Activated T-cell treated with anti-CD3 and anti-CD28 coated beads for 4 hours (primary cell): ENCODE results near the gene CLASP1.
"Not testable (repeated sequence)": the region's sequence is repeated elsewhere in the genome, so short reads cannot be mapped to it uniquely, and the experiment has no call there.

Source experiments
- DNase-seq: peaks from one replicate; pipeline ENCODE4 v3.0.0-alpha.2; 2020

The CLASP1 gene

GRCh38 chr2:121365061-121365460 is 284.2 kb downstream of the CLASP1 start:
- DNase-seq: no peak

DNA sequence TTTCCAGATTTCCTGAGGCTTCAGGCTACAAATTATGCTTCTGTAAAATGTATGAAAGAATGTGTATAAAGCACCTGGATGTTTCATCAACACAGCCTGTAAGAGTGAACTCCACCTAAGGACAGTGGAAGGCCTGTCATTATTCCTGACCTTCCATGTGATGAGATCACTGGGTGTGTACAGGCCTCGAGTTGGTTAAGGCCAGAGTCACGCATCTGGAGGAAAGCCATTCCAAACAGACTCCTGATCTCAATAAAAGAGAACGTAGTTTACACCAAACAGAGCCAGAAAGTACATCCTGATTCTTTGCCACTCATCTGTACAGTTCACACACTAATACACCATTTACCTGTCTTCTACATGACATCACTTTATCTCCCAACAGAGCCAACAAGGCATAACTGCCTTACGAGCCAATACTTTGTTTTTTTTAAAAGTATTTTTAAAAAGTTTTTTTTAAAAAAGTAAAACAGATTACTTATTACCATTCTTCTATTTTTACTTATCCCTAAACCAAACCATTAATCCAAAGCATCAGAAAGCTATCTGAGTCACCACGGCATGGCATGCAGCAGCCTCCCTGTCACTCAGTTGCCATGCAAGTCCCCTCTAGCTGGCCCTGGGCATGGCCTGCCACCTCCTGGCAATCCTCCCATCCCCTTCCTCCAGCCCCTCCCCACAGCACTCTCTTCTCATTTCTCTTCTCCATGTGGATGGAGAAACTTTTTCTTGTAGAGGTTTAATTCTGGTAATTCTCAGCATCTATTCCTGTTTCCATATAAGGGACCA is 285.4 kb downstream of the CLASP1 start:
- DNase-seq: no peak

GRCh38 chr2:121362774-121363173 is 286.5 kb downstream of the CLASP1 start:
- DNase-seq: no peak

DNA sequence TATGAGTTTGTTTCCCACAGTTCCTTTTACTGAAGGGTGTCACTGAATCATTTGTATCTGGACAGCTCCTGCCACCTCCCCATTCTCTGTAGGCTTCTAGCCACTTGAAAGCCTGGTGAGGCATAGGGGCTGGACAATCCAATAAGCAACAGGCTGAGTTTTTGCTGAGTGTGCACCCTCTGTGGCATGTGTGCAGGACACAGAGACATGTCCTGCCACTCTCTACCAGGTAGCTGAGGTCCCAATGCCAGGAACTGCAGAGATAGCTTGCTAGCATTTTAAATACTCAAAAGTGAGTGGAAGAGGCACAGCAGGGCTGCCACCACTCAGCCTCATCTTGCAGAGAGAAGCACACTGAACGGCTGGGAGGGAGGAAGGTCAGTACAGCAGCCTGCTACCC is 287.0 kb downstream of the CLASP1 start:
- DNase-seq: no peak

GRCh38 chr2:121360566-121361300 is 288.5 kb downstream of the CLASP1 start:
- DNase-seq: no peak

GRCh38 chr2:121359716-121360565 is 289.3 kb downstream of the CLASP1 start:
- no peak for DNase-seq

DNA sequence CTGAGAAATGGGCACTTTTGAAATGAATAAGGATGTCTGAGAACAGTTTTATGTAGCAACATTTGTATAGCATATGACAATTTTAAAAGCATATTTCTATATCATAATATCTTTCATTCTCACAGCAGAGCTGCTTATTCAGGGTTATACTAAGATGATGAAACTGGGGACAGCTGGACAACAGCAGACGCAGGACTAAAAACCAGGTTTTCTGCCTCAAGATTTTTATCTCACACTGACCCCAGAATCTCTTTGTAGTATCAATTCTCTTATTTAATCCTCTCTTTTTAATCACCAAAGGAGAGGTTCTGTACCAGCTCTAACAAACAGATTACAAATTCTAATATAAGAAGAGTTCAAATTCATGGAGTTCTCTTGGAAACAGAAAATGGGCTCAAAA is 290.1 kb downstream of the CLASP1 start:
- DNase-seq: no peak

GRCh38 chr2:121358291-121358690 is 291.0 kb downstream of the CLASP1 start:
- no peak for DNase-seq

GRCh38 chr2:121356058-121356640 is 293.1 kb downstream of the CLASP1 start:
- no peak for DNase-seq

- DNase-seq: no peak
Observed at GRCh38 chr2:121355488-121355887, 293.8 kb downstream of the CLASP1 start.

DNA sequence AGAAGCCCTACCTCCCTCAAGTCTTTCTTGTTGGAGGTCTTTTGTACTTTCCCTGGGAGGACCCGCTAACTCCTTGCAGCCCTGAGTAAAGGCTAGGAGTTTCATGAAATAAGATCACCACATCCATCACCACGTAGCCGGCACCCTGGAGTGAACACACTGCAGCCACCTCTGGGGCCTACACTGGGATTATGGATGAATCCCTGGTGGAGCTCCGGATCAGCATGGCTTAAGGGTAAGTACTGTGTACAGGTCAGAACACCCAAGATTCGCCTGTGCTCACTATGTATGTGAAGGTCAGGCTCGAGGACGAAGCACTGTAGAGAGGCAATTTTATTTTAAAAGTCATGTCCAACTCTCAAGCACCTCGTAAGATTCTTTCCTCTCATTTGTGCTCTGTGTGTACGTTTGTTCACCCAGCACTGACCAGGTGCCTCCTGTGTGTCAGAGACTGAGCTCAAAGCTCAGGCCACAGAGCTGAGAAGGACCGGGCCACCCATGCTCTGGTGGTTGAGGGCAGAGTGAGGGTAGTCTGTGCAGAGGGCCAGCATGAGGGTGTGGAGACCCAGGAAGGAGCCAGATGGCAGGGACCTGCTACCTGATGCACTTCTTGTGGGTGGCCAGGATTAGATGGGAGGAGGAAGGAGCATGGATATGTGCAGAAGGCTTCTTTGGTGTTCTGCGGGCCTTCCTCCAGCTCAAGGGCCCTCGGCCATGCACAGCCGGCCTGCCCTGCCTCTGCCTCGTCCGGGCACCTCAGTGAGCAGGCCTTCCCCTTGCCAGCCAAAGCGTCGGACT is 297.5 kb downstream of the CLASP1 start:
- no peak for DNase-seq

- DNase-seq: no peak
Observed at GRCh38 chr2:121350890-121351289, 298.4 kb downstream of the CLASP1 start.

DNA sequence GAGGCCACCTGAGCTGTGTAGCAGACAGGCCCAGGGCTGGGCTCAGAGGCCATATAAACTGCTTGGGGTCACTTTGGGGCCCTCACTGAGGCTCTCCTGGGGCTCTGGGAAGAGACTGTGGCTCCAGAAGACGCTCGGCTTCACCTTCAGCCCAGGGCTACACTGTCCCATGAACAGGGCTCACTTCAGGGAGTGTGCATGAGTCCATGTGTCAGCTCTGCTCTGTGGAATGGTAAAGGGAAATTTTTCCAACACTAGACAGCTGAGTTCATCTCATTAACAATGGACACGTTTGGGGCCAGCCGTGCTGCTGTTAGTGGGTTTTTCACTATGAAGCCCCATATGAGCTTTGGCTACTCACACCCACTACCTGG is 298.9 kb downstream of the CLASP1 start:
- no peak for DNase-seq

DNA sequence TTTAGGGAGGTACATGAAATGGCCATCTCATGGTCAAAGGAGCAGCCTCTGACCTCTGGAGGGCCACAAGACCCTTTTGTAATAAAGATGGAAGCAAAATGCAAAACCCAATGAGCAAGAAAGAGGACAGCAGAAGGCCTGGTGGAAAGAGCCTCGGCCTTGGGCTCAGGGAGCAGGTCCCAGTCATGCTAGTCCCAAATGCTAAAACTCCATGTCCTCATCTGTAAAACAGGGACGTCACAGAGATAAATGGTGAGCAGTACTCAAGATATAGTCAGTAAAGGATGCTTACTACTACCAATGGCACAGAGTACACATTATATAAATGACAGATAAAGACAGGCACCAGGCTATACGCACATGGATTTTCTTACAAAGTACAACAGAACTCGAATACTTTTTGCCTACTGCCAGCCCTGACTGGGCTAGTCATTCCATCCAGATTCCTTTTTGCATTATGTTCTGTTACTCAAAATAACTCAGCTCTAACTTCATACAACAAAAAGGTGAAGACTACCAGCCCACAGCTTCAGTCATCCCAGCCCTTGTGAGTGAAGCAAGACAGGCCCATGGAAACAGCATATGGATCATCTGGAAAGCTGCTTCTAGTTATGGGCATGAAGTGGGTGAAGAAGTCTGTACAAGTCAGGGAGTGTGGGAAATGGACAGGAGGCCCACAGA is 299.4 kb downstream of the CLASP1 start:
- DNase-seq: no peak

DNA sequence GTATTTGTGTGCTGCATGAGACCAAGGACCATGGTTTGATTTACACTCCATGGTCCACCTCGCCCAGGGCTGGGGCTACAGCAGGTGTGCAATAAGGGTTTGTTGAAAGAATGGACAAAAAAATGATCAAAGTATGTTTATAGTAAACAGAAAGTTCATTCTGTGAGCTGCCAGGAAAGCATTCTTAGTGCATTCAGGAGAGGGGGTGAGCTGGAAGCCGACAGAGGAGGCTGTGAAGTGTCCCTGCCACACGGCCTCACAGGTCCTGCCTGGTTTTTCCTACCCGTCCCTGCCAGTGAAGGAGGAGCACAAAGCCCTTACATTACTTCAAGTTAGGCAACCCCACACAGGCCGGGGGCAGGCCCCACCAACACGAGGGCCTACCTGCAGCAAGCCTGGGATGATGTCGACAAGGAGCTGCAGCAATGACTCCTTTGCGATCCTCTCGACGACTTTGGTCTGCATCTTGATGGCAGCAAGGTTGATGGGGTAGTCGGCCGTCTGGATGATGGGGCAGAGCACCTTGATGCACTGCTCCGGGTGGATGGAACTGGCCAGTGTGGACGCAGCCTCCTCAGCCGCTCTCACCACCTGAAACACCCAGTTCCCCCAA is 301.0 kb downstream of the CLASP1 start:
- DNase-seq: no peak

GRCh38 chr2:121346859-121347258 is 302.4 kb downstream of the CLASP1 start:
- no peak for DNase-seq

DNA sequence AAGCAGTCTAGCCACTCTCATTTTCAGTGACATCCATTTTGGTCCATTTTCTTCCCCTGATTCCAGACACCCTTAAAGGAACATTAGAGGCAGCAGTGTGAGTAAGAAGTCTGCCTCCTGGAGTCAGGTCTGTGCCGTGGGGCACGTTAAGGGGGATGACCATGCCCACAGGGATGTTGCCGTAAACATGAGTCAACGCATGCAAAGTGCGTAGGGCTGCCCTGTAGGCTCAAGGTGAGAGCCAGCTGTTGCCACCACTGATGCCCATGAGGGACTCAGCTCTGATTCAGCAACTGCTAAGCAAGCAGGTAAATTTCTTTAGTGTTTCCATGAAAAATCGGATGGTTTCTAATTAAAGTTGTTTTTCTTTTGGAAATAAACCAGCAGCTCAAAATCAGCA is 302.9 kb downstream of the CLASP1 start:
- no peak for DNase-seq

GRCh38 chr2:121345887-121346286 is 303.4 kb downstream of the CLASP1 start:
- no peak for DNase-seq

GRCh38 chr2:121345101-121345500 is 304.2 kb downstream of the CLASP1 start:
- no peak for DNase-seq

DNA sequence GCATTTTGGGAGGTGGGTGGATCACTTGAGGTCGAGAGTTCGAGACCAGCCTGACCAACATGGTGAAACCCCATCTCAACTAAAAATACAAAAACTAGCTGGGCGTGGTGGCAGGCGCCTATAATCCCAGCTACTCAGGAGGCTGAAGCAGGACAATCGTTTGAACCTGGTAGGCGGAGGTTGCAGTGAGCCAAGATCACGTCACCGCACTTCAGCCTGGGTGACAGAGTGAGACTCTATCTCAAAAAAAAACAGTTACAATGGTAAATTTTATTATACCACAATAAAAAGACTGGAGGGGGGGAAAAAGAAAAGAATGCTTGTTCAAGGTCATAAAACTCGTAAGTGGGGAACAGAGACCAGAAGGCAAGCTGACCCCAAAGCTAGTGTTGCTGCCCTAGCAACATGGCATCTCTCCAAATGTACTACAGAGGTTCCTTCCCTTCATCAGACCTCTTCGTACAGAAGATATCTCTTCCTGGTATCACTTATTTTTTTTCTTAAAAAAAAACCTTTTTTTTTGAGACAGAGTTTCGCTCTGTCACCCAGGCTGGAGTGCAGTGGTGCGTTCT is 305.3 kb downstream of the CLASP1 start:
- not testable (repeated sequence) for DNase-seq

DNA sequence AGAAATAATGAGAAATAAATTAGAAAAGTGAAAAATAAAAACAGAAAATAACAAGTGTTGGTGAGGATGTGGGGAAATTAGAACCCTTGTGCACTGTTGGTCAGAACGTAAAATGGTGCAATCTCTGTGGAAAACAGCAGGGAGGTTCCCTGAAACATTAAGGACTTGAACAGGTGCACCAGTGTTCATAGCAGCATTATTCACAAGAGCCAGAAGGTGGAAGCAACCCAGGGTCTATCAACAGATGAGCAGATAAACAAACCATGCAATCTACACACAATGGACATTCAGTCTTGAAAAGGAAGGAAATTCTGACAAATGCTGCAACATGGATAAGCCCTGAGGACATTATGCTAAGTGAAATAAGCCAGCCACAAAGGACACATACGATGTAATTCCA is 306.1 kb downstream of the CLASP1 start:
- DNase-seq: no peak
